Dedifferentiated amniotic fluid mesenchymal stem cell (primary cell): ENCODE results near the gene WIPF1.

Source experiments
- DNase-seq: peaks from one replicate; pipeline ENCODE4 v3.0.0-alpha.2; 2016; ENCODE audit errors: extremely low spot score

Gene WIPF1

DNA sequence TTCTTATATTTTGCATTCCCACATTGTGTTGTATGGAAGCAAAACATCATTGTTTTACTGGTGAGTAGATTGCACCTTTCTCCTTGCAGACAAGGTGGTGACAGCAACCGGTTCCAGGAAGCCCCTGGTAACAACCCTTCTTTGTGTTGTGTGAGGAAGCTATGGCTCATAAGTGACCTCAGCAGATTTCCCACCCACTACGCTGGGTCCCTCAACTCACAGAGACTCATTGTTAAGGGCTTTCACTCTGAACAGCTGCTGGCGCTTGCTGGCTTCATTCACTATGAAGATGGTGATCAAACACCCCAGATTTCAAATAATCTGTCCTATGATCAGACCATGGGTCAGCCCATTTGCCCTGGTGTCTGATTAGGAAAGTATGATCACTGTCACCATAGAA, 53.4 kb downstream of the WIPF1 start:
- no peak for DNase-seq

DNA sequence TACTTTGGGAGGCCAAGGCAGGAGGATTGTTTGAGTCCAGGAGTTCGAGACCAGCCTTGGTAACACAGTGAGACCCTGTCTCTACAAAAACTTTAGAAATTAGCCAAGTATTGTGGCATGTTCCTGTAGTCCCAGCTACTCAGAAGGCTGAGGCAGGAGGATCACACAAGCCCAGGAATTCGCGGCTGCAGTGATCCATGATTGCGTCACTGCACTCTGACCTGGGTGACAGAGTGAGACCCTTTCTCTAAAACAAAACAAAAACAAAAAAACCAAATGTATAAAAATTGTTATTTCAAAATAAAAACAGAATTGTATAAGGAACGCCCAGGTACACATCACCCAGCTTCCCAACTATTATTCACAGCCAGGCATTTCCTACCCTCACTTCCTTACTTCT, 56.7 kb downstream of the WIPF1 start:
- no peak for DNase-seq

DNA sequence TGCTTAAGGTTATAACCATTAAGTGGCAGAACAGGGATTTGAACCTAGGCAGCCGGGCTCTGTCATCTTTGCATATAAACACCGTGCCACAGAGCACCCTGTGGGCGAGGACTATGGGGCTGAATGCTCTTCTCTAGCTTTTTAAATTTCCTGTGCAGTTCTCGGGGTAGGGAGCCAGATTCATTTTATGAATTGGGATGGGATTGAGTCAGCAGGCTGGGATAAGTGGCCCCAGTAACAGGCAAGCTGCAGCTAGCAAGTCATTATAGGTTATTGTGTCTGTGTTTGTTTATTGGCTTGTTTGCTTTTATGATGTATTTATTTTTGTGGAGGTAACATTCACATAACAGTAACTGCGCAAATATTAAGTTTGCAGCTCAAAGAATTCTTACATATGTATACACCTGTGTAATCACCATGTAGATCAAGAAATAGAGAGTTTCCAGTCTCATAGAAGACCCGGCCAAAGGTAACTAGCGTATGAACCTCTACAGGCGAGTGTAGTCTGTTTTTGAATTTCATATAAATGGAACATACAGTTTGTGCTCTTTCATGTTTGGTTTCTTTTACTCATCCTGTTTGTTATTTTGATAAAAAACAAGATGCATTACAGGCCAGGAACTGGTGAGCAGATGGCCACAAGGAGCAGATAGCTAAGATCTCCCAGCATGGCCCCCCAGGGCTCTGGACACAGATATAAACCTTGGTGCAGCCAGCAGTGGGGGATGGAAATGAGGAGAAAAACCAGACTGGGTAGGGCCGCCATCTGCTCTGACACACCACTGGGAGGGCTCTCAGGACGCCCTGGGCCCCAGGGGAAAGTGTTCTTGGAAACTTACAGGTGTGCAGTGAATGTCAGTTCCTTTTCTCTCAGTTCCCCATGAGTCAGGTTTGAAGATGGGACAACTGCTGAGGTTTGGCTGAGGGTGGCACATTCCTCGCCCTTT, 61.6 kb downstream of the WIPF1 start:
- no peak for DNase-seq

DNA sequence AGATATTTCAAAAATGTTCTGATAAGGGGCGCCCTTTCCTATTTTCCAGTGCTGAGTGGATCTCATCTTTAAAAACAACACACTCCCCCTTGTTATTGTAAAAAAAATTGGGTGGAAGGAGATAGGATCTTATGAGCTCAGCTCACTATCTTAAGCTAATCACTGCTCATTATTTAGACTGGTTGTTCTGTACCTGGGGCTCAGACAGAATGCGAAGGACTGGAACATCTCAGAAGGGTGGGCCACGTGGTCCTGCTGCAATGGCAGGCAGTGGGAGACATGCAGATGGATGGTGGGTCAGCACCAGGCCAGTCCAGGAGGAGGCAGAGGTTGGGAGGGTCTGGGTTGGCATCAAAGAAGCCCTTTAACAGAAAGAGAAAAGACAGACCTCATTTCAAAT, 62.5 kb downstream of the WIPF1 start:
- DNase-seq = no peak

DNA sequence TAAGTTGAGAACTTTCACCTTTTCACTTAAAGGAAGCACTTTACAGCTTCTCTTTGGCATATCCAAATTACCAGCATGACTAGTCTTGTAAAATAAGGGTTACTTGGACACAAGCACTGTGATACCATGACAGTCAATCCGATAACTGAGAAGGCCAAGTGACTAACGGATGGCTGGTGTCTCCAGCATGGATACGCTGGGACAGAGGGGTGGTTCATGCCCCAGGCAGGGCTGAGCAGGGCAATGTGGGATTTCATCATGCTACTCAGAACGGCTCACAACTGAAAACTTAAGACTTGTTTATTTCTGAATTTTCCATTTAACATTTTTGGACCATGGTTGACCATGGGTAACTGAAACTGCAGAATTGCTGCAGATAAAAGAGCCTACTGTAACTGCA, 67.7 kb downstream of the WIPF1 start:
- DNase-seq = no peak

DNA sequence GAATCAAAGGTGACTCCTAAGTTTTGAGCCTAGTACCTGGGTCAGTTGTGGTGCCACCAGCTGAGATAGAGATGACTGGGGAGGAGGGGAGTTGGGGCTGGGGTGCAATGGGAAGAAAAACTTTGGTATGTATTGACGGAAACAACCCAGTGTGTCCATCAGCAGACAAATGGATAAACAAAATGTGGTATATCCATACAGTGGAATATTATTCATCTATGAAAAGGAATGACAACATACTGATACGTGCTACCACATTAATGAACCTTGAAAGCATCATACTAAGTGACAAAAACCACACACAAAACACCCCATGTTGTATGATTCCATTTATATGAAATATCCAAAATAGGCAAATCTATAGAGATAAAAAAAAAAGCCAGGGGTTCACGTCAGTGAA, 69.6 kb downstream of the WIPF1 start:
- DNase-seq = no peak

DNA sequence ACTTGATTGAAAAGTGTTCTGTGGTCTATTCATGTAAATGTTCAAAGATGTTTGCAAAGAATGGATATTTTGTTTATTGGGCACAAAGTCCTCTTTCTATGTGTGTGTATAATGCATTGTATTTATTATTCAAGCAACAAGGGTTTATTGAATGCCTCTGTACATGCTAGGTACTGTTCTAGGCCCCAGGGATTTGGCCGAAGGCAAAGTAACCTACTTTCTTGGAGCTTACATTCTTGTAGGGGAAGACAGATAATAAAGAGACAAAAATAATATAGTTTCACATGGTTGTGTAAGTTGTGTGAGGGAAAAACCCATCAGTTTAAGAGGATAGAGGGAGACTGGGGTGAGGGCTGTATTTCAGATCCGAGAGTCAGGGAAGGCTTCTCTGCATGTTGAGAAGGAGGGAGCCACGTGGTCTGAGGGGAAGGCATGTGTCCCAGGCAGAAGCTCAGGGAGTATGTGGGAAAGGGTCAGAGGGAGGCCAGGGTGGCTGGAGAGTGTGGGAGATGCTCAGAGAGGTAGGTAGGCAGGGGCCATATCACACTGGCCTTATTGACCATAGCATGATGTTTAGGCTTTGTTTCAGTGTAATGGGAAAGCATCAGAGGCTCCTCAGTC, 70.4 kb downstream of the WIPF1 start:
- no peak for DNase-seq

DNA sequence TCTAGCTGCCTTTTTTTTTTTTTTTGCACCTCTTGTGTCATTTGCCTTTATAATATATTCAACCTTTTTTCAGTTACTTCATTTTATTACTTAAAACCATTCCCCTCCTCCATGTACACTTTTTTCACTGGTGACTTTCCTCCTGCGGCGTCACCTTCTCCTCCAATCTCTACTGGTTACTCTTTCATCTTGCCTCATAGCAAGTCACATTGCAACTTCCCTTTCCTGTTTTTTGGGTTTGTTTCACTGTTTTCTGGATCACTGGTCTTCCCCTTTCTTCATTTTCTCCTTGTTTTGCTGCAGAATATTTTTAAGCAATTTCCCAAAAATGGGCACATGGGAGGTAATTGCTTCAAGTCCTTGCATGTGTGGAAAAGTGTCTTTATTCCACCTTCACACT, 73.1 kb downstream of the WIPF1 start:
- no peak for DNase-seq

DNA sequence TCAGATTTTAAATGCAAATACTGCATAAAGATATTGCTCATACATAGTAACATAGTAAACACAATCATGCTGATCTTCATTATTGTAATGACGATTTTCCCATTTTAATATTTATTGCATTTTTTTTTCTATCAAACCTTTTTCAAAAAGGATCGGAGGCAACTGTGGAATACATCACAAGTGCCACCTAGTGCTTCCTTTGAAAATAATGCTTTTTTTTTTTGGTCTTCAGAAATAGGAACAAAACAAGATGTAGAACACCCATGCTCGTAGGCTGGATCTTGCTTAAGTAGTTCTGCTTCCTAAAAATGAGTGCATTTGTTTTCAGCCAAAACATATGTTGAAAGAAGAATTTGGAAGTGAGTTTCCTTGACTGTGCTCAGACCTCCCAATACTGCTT, 75.1 kb downstream of the WIPF1 start:
- DNase-seq = no peak

DNA sequence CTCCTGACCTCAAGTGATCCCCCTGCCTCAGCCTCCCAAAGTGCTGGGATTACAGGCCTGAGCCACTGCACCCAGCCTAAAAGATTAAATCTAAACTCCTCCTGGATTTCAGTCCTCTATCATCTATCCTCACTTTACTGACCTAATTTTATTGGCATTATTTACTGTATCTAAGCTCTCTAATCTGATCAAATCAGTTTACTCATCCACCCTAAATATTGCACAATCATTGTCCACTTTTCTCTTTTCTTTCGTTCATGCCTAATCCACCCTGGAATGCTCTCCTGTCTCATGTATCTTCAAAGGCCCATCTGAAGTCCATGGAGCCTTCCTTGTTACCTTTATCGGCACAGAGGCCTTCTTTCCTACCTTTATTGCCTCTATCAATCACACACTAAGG, 79.2 kb downstream of the WIPF1 start:
- no peak for DNase-seq

DNA sequence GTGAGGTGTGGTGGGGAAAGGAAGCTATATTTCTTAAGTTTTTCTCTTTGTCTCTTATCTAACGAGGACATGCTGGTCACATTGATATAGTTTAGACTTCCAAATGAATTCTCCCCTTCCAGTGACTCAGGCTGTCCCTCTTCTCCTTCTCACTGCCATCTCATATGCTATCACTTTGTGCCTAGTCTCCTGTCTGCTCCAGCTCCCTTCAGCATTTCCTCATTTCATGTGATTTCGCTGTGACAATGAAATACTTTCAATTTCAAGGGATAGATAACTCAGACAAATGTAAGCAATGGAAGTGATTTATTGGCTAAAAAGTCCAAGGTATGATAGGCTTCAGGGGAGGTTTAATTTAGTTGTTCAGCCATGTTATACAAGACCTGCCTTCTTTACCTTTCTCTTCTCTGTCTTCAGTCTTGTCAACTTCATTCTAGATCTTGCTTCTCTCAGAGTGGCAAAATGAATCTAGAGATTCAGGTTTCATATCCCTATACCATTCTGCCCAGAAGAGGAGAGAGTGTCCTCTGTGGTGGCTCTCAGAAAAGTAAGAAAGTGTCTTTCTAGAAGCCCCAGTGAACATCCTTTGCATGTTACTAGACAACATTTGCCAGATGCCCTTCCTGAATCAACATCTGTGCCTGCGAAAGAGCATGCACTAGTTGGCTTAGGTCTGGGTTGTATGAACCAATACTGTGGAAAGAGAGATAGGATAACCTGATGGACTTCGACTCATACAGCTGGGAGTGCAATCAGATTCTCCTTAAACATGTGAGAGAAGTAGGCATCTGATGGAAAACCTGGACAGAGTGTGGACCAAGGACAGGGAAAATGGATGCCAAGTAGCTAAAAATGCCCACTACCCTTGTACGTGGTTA, 80.9 kb downstream of the WIPF1 start:
- DNase-seq = no peak

DNA sequence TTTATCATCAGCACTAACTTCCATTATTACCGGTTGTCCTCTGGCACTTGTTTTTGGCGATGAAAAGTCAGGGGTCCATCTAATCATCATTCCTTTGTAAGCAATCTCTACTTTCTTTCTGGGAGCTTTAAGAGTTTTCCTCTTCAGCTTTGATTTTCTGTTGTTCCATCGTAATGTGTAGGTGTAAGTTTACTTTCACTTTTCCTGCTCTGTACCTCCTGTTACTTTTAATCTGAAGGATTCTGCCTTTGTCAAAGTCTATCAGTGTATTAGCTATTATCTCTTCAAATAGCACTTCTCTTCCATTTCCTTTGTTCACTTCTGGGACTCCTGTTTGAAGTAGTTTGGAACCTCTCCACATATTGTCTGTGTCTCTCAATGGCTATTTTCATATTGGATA, 85.3 kb downstream of the WIPF1 start:
- DNase-seq = no peak

DNA sequence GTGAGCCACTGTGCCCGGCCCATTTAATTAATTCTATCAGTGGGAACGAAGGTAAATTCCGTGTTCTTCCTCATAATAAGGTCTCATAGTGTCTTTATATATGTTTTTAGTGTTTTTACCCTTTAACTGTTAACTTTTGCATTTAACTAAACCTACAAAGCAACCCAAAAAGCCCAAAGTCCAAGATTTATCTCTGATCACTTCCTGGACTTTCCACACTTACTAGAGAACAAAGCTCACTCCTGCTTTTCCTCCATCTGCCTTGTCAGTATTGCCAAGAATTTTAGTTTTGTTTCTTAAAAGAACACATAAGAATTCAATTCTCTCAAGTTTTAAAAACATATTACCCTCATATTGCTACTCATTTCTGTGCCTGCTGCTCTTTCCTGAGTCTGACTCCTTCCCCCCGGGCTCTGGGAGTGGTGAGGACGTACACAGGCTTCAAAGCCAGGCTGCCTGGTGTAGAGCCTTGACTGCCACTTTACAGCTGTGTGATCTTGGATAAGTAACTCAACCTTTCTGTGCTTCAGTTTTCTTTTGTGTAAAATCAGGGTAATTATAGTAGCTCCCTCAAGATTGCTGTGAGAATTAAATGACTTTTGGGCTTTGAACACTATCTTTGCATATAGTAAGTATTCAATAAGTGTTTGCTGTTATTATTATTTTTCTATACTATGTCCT, 85.9 kb downstream of the WIPF1 start:
- no peak for DNase-seq

DNA sequence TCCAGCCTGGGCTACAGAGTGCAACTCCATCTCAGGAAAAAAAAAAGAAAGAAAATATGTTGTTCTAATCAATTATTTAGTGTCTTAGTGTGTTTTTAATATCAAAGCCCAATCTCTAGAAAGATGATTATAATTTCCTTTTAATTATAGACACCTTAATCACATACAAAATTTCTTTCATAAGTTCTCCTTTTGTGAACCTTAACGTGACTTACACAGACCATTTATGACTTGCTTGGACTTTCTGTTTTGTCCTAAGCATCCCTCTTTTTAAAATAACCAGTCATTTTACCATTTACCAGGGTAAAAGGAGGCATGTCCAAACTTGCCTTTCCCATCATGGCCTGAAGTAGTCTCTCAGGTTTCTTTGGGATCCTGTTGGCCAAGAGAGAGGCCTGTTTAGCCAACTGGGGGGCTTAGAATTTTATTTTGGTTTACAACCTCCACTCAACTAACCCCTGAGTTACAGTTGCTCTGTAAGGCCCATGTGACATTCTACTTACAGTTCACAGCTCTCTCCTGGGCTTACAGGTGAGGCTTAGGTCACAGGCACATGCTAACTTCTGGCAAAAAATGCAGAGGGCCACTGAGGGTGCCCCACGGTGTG, 86.9 kb downstream of the WIPF1 start:
- DNase-seq = no peak
